ENCODE data around the gene OBP2B.

DNA sequence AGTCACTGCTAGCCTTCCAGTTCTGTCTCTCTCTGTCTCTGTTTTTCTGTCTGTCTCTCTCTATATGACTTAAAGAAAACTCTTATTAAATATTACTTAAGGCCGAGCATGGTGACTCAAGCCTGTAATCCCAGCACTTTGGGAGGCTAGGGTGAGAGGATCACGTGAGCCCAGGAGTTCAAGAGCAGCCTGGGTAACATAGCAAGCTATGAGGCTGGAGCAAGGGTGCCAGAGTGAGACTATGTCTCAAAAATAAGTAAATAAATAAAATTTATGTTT, 43.7 kb downstream of the OBP2B start:
- TF ChIP-seq, protein P1, sequence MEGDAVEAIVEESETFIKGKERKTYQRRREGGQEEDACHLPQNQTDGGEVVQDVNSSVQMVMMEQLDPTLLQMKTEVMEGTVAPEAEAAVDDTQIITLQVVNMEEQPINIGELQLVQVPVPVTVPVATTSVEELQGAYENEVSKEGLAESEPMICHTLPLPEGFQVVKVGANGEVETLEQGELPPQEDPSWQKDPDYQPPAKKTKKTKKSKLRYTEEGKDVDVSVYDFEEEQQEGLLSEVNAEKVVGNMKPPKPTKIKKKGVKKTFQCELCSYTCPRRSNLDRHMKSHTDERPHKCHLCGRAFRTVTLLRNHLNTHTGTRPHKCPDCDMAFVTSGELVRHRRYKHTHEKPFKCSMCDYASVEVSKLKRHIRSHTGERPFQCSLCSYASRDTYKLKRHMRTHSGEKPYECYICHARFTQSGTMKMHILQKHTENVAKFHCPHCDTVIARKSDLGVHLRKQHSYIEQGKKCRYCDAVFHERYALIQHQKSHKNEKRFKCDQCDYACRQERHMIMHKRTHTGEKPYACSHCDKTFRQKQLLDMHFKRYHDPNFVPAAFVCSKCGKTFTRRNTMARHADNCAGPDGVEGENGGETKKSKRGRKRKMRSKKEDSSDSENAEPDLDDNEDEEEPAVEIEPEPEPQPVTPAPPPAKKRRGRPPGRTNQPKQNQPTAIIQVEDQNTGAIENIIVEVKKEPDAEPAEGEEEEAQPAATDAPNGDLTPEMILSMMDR (conservative IDR thresholded peaks at IDR 0.05; ENCODE audit: low read length): no peak
- no peak for TF ChIP-seq EZH2phosphoT487 (IDR thresholded peaks at IDR 0.05; ENCODE audit: borderline replicate concordance, low read depth, low read length)
